Stimulated activated CD4-positive, alpha-beta T cell treated with anti-CD3 and anti-CD28 coated beads, Interleukin-4, amount 100 ng/mL, for 48 hours (primary cell): ENCODE measurements around the gene SASS6.
"Not testable (repeated sequence)": the region's sequence is repeated elsewhere in the genome, so short reads cannot be mapped to it uniquely, and the experiment has no call there.

ENCODE experiments used
- DNase-seq, 2 donors: peaks; one replicate each; pipeline ENCODE4 v3.0.0-alpha.2; 2020; ENCODE audit warnings: low read depth in 2 of 2

SASS6 gene

GRCh38 chr1:100107696-100108095, 25.0 kb downstream of the SASS6 start:
- DNase-seq: no peak

GRCh38 chr1:100101564-100101963, 31.2 kb downstream of the SASS6 start:
- no peak for DNase-seq

- no peak for DNase-seq
These were observed 32.5 kb downstream of the SASS6 start for GRCh38 chr1:100100202-100100601.

DNA sequence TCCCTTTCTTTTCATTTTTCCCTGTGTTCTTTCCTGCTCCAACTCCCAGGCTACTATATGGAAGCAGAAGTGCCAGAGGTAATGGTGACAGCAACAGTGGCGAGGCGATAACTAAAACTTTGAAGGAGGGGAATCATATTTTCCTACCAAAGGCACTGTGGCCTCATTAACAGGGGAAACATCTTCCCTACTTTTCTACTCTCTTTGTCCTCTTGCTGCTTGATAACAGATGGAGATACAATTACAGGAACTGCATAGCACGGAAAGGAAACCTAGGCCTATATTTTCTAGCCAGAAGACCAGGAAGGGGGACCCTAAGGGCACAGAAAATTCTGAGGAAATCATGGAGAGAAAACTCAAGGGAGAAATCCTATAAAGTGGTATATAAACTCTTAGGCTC, 42.3 kb downstream of the SASS6 start:
- no peak for DNase-seq

GRCh38 chr1:100089082-100089481, 43.6 kb downstream of the SASS6 start:
- DNase-seq: no peak

DNA sequence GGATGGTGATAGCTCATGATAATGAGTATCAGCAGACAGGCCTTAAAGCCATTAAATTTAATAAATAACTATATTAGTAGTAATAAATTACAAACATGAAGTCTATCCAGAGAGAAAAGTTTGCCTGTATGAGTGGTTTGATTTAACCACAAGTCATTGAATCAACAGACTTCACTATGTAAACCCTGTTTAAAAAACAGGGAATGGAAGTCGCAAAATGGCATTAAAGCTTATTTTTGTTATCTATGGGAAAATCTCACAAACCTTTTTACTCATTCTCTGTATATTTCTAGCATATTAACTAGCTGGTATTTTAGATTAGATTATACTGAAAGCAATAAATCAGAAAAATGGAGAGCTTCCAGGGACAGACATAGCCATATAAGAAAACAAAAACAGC, 45.3 kb downstream of the SASS6 start:
- DNase-seq: no peak

DNA sequence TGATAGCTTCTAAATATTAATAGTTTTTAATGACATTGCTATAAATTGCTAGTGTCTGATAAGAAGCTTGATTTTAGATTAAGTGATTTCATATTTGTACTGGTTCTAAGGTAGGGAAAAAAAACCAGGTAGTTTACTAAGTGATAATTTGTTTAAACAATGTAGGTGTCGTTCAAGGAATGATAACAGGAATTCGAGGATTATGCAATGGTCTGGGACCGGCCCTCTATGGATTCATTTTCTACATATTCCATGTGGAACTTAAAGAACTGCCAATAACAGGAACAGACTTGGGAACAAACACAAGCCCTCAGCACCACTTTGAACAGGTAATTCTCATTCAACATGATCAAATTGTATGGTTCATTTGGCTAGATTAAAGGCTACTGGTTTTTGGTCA, 52.4 kb downstream of the SASS6 start:
- DNase-seq: no peak

GRCh38 chr1:100077531-100077930, 55.2 kb downstream of the SASS6 start:
- DNase-seq: no peak

GRCh38 chr1:100076744-100077143, 56.0 kb downstream of the SASS6 start:
- DNase-seq: no peak

DNA sequence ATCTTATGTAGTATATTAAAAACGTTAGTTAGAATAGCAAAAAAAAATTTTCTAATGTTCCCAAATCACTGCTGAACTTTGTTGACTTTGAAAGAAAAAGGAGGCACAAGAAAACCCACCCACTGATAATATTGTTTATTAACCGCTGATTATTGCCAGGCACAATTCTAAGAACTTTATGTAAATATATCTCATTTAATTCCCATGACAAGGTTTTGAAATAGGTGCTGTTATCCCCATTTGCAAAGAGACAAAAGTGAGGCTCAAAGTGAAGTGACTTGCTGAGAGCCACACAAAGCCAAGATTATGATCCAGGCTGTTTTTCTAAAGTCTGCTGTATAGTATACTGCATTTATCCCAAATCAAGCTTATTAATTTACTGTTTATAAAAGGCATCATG, 56.4 kb downstream of the SASS6 start:
- no peak for DNase-seq

DNA sequence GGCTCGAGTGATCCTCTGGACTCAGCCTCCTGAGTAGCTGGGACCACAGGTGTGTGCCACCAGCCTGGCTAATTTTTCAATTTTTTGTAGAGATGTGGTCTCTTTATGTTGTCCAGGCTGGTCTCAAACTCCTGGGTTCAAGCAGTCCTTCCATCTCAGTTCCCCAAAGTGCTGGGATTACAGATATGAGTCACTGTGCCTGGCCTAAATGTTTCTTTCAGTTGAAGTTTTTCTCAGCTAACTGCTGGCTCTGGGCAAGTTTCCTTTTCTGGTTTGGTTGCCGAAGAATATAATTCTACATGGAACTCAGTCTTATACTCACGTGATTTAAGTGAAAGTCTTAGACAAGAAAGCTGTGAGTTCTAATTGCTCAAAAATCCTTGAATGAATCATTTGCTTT, 57.0 kb downstream of the SASS6 start:
- no peak for DNase-seq

- DNase-seq: no peak
These were observed 57.9 kb downstream of the SASS6 start for GRCh38 chr1:100074604-100075395.

DNA sequence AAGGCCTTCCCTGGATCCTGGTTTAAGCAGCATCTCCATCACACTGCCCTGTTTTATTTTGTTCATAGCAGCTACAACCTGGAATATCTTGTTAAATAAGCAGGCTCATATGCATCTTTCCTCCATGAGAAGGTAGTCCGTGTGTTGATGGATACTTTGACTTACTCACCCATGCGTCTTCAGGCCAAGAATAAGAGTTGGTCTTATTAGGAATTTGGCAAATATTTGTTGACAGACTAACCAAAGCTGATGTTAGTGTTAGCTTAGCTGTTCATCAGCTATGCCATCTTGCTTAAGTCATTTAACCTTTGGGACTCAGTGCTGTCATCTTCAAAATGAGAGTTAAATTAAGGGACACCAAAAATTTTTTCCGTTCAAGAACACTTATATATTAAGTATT, 59.2 kb downstream of the SASS6 start:
- DNase-seq: no peak

DNA sequence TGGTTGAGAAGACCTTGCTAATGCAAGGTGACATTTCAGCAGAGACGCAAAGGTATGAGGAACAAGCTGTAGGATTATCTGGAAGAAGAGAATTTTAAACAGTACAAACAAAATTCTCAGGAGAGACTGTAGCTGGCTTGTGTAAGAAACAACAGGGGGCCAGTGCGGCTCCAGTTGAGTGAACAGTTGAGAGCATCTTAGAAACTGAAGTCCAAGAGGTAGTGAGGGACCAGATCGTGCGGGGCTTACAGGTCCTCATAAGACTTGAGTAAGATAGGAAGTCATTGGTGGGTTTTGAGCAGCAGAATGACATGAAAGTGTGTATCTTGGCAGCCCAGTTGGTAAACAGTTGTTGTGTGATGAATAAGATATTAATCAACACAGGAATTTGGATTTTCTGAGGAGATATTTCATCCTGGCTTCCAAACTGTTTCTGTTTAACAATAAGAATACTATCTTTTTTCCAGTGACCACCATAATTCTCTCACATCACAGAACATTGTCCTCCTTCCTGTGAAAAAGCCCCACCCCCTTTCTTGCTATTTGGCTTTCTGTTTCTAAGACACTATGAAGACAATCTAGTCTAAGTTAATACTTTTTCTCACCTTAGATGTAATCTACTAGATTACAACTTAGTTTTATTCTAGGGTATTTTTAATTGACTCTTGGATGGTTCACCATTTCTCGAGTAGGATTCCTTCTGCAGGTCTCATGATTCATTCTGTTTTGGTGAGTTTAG, 62.4 kb downstream of the SASS6 start:
- DNase-seq: no peak

- no peak for DNase-seq
These were observed 66.8 kb downstream of the SASS6 start for GRCh38 chr1:100065969-100066227.

DNA sequence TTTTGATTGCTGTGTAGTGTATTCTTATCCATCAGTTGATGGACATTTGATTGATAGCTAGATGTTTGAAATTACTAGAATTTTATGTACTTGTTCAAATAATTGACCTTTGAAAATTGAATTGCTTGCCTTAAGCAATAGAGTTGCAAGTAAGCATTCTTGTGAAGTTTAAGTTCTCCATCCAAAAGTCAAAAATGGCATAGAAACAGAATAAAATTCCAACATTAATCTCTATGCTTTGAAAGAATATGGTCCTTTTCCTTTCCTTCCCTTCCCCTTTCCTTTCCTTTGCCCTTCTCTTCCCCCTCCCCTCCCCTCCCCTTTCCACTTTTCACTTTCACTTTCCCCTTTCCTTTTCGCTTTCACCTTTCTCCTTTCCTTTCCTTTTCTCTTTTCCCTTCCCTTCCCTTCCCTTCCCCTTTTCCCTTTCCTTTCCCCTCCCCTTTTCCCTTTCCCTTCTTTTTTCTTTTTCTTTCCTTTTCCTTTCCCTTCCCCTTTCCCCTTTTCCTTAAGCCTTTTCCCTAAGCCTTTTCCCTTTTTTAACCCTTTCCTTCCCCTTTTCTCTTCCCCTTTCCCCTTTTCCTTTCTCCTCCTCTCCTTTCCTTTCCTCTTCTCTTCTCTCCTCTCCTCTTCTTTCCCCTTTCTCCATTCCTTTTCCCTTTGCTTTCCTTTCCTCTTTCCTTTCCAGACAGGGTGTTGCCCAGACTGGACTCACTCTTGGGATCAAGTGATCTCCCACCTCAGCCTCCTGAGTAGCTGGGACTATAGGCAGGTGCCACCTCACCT, 67.4 kb downstream of the SASS6 start:
- no peak for DNase-seq

DNA sequence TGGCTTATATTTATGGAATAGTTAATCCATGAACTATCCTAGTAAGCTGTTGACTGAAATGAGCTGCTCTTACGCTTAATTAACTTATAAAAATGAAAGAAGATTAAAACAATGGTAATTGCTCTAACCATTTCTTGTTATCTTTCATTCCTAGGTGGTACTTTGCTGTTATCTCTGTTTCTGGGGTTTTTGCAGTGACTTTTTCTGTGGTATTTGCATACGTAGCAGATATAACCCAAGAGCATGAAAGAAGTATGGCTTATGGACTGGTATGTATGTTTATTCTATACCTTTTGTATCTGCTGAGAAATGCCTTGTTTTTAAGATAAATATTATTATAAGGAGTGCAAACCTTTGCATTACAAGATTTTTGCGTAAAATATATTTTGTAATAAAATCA, 71.0 kb downstream of the SASS6 start:
- no peak for DNase-seq

GRCh38 chr1:100053727-100054126, 79.0 kb downstream of the SASS6 start:
- no peak for DNase-seq

GRCh38 chr1:100053119-100053518, 79.6 kb downstream of the SASS6 start:
- no peak for DNase-seq

DNA sequence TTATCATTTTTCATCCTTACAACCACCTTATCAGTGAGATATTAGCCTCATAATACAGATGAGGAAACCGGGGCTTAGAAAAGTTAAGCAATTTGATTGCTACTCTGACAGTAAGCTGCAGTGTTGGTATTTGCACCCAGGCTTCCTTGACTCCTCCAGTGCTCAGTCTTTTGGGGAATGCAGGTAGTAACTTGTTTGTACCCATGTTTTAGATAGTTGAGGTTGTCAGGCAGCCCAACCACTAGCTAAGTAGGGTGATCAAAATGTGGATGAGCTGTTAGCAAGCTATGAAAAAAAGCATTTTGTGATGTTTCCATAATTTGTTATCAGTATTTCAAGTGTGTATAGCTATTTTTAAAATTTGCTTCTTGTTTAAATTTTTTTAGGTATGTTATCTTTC, 80.8 kb downstream of the SASS6 start:
- no peak for DNase-seq

GRCh38 chr1:100051401-100051800, 81.3 kb downstream of the SASS6 start:
- DNase-seq: no peak

DNA sequence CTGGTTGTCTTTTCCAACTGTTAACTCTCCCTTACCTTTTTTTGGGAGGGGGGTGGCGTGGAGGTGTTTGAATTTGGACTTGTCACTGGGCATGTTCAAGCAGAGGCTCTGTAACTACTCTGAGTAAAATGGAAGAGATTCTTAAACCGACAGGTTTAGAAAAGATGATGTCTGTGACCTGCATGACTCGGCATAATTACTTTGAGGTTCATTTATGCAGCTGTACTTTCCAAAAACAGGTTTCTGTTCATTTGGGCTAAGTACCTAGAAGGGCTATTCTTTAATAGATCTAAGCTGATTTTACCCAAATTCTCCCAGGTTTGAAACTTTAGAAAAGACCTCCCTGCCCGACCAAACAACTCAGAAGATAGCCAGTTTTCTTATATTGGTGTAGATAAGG, 82.6 kb downstream of the SASS6 start:
- no peak for DNase-seq

DNA sequence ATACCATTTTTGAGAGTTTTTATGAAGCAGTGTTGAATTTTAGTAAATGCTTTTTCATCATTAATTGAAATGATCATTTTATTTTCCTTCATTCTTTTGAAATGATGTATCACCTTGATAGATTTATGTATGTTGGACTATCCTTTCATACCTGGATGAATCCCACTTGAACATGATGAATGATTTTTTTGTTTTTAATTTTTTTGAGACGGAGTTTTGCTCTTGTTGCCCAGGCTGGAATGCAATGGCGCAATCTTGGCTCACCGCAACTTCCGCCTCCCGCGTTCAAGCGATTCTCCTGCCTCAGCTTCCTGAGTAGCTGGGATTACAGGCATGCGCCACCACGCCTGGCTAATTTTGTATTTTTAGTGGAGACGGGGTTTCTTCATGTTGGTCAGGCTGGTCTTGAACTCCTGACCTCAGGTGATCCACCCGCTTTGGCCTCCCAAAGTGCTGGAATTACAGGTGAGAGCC, 85.5 kb downstream of the SASS6 start:
- not testable (repeated sequence) for DNase-seq
